Astrocyte of the hippocampus (primary cell): ENCODE results near the gene GHDC.
"Not testable (repeated sequence)": the region's sequence is repeated elsewhere in the genome, so short reads cannot be mapped to it uniquely, and the experiment has no call there.

Source experiments
- DNase-seq: peaks from one replicate; pipeline ENCODE4 v3.0.0; 2011; ENCODE audit warnings: low read depth, low spot score

GHDC gene

GRCh38 chr17:42202696-42203095, 8.4 kb upstream of the GHDC start:
- no peak for DNase-seq

GRCh38 chr17:42202159-42202558, 7.9 kb upstream of the GHDC start:
- DNase-seq, result no peak

GRCh38 chr17:42201458-42201772, 7.1 kb upstream of the GHDC start:
- no peak for DNase-seq

GRCh38 chr17:42200706-42201457, 6.6 kb upstream of the GHDC start:
- peak; percentile 22 for DNase-seq

- DNase-seq, result no peak
Measured at GRCh38 chr17:42199416-42200011, 5.2 kb upstream of the GHDC start.

- DNase-seq, result no peak
Measured at GRCh38 chr17:42198897-42199296, 4.6 kb upstream of the GHDC start.

GRCh38 chr17:42197564-42198156, 3.4 kb upstream of the GHDC start:
- DNase-seq, result no peak

GRCh38 chr17:42193216-42193968, 902 bp downstream of the GHDC start:
- no peak for DNase-seq

- DNase-seq, result no peak
Measured at GRCh38 chr17:42192189-42193126, 1.8 kb downstream of the GHDC start.

- DNase-seq, result no peak
Measured at GRCh38 chr17:42191275-42191608, 3.1 kb downstream of the GHDC start.

- no peak for DNase-seq
Measured at GRCh38 chr17:42190491-42191274, 3.6 kb downstream of the GHDC start.

- no peak for DNase-seq
Measured at GRCh38 chr17:42189651-42189965, 4.7 kb downstream of the GHDC start.

GRCh38 chr17:42188749-42189650, 5.3 kb downstream of the GHDC start:
- DNase-seq, result no peak

- no peak for DNase-seq
Measured at GRCh38 chr17:42187833-42188232, 6.5 kb downstream of the GHDC start.

- DNase-seq, result not testable (repeated sequence)
Measured at GRCh38 chr17:42186191-42186590, 8.1 kb downstream of the GHDC start.

GRCh38 chr17:42185621-42185930, 8.7 kb downstream of the GHDC start:
- DNase-seq, result no peak

- DNase-seq, result no peak
Measured at GRCh38 chr17:42184713-42185620, 9.3 kb downstream of the GHDC start, which contains the start of gene HCRT. TSS of gene HCRT (minus strand) at chr17:42185452. CDS start at chr17:42185365, 87 bp downstream.

- peak; percentile 92 for DNase-seq
Measured at GRCh38 chr17:42183741-42184711, 10.3 kb downstream of the GHDC start.
